ENCODE data around the gene PAM16.

PAM16 gene

DNA sequence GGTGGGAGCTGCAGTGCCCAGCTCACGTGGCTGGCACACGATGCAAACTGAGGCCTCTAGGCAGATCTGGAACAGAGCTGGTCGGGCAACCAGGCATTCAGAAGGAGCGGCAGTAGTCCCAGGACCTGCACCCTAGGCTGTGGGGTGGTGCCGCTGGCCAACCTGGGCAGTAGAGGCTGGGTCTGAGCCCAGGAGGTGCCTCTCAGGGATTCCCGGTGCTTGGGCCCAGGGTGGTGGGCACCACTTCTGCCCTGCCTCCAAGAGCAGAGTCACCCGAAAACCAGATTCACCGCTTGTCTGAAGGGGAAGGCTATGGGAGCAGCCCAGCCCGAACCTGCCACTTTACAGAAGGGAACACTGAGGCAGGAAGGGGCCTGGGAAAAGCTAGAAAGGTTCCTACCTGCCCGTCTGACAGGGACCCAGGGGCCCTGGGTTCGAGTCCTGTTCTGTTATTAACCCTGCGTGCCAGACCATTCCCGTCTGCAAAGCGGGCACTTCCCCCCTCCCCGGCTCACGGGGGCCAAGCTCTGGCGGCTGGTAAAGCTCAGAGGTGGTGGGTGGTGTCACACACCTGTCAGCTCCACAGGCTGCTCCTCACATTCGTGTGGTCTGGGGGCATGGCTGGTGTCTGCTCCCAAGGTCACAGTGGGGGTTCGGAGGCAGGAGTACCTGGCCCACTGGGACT is 18.4 kb downstream of the PAM16 start:
- no peak for DNase-seq

DNA sequence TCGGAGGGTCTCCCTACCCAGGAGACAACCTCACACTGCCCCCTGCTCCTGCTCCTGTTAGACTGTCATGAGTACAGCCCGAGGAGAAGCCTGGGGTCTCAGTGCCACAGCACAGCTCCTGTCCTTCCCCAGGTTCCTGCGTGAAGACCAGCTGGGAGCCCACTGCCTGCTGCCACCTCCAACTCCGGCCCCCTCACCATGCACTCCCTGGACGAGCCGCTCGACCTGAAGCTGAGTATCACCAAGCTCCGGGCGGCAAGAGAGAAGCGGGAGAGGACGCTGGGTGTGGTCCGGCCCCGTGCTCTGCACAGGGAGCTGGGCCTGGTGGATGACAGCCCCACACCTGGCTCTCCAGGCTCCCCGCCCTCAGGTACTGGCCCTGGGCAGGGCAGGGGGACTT is 19.0 kb downstream of the PAM16 start:
- DNase-seq, result no peak

DNA sequence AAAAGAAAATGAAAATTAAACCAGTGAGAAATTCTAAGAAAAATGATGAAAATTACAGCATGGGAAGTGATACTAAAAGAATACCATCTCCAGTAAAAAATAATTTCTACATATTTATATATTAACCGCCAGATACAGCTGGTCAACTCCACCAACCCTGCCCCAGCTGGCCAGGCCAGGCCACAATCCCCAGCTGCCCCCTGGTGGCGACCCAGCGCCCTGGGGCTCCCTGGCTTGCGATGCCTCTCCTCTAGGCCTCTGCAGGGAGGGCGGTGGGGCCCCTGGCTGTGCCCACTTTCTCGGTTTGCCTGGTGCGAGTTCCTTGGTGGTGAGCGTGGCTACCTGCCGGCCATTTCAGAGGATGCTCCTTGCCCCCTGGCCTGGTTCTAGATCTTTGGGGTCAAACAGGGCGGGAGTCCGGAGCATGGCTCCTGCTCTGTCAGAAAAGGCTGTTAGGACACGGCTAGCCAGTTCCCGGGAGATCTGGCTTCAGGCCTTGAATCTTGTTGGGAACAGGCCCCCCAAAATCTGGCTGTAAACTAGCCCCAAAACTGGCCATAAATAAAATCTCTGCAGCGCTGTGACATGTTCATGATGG is 20.7 kb downstream of the PAM16 start:
- no peak for DNase-seq

DNA sequence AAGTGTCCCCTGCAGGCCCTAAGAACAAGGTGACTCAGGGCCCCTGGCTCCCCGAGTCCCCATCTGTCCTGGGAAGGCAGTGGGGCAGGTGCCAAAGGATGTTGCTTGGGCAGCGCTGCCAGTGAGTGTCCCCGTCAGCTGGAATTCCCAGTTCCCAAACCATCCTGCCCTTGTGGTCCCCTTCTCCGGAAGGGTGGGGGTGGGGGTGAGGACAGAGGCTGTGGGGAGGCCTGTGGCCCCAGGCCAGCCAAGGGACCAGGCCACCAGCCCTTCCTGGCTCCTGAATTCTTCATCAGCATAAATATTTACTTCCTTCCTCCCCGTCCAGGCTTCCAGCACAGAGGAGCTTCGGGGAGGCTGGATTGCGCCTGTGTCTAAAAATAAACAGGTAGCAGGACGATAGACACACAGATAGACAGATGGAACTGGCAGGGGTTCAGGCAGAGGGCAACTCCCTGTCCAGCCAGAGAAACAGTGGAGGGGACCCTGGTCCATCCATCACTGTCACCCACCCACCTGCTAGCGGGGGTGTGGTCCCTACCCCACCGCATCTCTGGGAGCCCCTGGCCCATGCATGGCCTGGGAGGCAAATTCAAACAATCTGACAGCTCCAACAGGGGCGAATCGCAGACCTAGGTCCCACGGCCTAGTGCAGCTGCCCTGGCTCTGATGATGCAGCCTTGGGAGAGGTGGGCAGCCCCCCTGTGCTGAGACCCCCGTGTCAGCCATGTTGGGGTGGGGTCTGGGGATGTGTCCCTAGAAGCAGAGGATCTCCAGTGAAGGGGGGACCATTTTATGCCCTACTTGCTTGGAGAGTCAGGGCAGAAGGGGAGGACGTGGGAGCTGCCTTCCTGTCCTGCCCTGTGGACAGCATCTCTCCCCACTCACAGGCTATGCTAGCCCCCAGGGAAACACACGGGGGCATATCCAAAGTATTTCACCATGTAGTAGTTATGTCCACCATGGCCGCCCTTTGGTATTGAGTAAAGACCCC is 22.0 kb downstream of the PAM16 start:
- DNase-seq, result no peak

DNA sequence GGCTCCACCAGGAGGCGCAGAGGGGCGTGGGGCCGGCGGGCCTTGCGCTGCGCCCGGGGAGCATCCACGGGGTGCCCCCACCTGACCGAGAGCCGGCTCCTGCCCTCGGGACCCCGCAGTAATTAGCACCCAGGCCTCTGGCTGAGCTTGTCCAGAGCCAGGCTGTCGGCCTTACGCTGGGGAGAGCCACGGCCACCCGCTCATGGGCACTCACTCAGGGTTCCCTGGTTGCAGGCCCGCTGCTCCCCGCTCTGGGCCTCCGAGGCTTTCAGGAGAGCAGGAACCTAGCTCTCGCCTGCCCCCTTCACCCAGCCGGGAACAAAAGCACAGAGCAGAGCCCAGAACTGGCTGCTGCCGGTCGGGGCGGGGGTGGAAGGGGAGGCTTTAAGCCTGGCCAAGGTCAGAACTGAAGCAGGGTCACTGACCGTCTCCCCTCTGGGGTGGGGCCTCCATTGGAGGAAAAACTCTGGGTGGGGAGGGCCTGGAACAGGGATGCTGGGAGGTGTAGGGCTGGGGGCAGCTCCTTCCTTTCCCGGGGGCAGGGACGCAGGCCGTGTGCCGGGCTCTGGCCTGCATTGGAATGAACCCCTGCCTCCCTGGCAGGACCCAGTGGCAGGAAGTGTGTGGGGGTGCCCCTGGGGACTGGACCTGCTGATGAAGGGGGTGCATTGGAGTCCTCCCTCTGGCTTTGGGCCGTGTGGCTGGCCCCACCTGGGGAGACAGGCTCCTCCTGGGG is 22.9 kb downstream of the PAM16 start:
- peak; percentile 37 to 64 for DNase-seq

DNA sequence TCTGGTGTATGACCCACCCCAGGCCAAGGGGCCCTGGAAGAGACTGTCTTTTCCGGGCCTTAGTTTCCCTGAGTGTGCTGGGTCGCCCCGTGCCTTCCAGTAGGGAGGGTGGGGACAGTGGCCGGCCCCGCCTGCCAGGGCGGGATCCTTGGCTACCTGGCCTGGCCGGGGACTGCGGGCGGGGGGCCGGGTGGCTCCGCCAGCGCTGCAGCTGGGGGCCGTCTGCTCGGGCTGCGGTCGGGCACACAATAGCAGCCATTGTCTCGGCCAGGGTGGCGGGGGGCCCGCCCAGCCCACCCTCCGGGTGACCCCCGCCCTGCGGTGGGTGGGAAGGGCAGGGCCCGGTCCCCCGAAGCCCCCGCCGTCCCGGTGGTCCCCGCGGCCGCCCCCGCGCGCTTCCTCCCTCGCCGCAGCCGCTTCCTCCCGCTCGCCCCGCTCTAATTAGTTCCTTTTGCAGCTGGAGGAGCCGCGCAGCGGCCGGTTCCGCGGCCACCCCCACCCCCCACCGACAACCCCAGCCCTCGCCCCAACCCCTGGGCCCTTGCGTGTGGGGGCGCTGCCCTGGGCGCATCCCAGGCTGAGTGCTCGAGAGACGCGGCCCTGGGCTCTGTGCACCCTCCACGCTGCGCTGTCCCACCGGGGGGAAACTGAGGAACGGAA is 23.6 kb downstream of the PAM16 start:
- DNase-seq, result no peak

DNA sequence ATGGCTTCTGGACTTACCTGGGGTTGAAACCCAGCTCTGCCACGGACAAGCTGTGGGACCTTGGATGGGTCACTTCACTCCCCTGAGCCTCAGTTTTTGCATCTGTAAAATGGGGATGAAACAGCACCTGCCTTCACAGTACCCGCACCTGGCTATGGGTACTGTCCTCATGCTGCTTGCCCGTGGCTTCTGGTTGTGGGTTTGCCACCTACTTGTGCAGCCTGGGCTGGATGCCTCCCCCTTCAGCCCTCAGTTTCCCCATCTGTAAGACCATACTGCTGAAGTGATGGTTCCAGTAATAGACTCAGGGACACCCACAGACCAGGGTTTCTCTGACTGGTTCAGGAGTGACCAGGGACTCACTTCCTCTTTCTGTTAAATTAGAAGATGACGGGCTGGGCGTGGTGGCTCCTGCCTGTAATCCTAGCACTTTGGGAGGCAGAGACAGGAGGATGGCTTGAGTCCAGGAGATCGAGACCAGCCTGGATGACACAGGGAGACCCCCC is 25.8 kb downstream of the PAM16 start:
- no peak for DNase-seq

DNA sequence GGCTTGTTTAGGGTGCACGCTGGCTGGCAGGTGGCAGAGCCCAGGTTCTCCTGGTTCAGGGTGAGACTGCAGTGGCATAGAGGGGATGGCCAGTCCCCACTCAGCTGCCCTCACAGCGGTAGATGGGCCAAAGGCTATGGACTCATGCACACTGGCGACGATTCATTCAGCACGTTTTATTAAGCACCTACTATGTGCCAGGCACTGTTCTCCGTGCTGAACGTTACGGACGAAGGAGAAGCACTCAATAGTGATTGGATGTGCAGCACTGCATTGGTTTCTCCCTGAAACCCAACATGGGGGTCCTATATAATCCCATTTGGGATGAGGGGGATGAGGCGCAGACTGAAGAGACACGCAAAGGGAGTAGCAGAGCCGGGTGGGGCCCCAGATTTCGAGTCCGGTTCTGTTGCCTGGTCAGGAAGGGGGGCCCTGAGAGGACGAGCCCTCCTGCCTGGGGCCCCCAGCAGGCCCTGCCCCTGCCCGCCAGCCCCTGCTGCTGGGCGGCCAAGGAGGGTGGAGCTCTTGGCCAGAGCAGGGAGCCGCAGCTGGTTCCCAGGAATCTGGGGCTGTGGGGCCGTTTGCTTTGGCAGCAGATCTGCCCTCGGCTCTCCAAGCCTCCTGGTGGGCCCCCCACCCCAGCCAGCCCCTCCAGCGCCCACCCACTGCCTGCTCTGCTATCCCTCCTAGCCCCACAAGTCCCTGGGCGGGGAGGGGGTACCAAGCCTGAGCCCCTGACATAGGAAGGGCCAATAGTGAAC is 26.4 kb downstream of the PAM16 start:
- no peak for DNase-seq

DNA sequence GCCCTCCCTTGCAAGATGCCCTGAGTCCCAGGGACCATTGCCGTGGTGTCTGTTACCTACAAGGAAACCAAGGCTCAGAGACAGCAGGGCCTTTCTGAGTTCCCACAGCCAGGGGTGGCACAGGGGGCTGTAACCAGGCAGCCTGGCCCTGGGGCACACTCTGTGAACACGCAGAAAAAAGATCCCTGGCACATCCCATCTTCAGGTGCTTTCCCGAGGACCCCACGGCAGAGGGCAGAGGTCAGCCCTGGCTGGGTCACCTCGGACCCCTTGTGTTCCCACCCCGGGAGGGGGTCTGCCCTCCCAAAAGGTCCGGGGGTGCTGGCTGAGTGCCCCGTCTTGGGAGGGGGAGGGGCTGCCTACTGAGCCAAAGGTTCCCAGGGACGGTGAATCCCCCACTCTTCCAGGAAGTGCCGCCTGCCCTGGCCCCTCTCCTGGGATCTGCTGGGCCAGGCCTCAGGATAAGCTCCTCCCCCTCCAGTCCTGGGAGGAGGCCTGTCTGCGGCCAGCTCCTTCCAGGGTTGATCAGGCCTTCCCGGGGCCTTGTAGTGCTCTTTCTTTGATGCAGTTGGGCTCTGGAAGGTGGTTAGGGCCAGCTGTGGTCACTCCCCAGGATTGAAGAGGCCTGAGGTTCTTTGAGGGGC is 27.2 kb downstream of the PAM16 start:
- DNase-seq, result no peak

DNA sequence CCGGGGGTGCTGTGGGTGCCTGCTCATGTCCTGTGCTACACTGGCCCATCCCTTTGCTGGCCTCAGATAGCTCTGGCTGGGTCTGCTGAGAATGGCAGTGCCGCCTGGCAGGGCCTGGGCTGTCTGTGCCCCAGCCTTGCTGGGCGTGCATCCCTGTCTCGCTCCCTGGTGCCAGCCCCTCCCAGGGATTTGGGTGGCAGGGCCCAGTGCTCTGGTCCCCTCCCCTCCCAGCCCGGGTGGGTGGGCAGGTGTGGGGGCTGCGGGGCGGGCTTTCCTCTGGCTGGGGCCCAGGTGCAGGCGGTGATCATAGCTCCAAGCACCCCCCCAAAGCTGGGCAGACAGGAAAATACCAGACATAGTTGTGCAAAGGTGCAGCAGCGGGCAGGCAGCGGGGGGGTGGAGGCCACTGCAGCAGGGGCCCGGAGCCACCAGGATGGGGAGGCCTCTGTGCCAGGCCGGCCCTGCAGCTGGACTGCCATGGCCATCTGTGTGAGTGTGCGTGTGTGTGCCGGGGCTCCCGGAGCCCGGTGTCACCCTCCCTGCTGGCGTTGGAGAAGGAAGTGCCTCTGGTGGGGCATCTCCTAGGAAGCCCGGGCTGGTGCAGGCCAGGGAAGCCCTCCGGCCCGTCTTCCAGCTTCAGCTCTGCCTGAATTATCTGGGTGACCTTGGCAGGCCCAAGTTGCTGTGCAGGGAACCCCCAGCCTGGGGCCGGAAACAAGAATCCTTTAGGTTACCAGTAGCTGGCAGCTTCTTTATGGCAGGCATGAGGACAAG is 27.9 kb downstream of the PAM16 start:
- no peak for DNase-seq

DNA sequence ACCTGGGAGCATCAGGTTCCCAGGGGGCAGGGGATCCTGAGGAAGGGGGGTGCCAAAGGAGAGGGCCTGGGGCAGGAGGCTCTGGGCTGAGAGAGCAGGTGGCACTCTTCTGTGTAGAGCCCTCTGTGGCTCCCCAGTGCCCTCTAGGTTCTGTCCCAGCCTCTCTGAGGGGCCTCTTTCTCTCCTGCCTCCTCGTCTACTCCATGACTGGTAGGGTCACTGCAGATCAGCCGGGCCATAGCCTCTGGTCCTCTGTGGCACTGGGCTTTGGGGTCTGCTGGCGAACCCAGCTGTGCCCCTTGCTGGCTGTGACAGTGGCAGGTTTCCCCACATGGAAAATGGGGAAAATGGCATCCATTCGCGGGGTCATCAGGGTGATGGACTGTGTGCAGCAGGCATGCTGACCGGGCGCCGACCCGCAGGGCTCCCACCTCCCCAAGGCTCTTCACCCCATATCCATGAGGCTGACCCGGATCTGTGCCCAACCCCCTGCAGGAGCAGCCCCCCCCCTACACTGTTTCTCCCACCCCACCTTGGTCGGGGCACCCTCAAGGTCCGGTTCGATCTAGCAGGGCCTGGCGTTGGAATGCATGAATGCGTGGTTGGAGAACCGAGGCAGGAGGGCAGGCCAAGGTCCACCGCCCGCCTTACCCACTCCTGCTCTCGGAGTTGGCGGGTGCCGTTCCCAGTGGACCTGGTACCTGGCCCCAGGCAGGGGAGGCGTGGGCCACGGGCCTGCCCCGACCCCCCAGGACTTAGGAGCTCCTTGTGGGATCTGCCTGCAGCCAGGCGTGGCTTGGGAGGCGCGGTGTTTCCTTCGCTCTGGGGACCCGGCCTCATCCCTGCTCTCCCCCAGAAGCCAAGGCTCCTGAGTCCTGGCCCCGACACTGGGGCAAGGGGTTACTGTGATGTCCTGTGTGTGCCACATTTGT is 28.7 kb downstream of the PAM16 start:
- DNase-seq, result no peak

DNA sequence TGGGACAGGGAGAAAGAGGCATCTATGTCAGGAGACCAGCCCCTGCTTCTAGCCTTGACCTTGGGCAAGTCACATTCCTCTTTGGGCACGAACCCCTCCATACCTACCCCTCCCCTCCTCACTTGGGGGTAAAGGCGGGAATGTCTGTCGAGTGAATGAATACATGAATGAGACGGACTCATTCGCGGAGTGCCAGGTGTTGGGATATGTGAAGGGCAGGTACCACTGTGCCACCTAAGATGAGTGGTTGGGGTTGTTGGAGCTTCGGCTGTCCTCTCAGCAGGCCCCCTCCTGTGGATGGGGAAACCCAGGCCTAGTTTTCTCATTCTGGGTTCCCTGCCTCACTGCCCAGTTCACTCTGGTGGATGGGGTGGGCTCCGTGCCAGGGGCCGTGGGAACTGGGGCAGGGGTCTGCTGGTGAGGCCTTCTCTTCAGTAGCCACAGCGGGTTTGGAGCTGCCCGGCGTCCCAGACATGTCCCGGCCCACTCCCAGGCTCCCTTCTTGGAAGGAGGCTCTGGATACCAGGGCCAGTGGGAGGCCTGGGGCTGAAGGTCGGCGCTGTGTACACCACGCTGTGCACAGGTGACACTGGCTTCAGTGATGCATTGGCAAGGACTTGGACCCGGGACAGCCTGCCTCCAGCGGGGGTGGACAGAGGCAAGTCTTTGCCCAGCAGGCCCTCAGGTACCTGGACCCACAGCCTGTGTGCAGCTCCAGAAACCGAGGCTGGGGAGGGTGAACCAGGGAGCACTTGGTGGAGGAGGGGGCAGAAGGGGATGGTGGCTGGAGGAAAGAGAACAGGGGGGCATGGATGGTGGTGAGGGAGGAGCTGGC is 29.6 kb downstream of the PAM16 start:
- DNase-seq, result no peak

DNA sequence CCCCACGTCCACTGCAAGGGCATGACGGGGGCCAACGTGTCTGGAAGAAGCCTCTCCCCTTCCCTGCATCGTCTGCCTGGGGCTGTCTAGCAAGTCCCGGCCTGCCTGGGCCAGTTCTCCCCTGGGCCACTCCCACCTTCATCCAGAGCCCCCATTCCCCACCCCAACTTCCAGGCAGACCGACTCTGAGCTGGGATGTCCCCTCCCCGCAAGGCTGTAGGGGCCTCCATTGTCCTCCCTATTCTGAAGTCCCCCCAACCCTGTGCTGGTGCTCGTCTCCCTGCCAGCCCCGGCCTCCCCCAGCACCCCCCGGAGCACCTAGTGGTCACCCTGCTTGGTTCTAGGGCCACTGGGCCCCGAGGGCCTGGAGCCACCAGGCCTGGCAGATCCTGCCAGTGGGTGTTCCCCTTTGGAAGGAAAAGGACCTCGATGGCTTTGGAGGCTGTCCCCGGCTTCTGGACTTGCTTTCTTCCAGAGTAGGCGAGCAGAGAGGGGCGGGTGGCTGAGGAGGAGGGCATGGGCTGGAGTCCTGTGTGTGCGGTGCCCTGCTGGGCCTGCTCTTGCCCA is 30.5 kb downstream of the PAM16 start:
- DNase-seq, result no peak

DNA sequence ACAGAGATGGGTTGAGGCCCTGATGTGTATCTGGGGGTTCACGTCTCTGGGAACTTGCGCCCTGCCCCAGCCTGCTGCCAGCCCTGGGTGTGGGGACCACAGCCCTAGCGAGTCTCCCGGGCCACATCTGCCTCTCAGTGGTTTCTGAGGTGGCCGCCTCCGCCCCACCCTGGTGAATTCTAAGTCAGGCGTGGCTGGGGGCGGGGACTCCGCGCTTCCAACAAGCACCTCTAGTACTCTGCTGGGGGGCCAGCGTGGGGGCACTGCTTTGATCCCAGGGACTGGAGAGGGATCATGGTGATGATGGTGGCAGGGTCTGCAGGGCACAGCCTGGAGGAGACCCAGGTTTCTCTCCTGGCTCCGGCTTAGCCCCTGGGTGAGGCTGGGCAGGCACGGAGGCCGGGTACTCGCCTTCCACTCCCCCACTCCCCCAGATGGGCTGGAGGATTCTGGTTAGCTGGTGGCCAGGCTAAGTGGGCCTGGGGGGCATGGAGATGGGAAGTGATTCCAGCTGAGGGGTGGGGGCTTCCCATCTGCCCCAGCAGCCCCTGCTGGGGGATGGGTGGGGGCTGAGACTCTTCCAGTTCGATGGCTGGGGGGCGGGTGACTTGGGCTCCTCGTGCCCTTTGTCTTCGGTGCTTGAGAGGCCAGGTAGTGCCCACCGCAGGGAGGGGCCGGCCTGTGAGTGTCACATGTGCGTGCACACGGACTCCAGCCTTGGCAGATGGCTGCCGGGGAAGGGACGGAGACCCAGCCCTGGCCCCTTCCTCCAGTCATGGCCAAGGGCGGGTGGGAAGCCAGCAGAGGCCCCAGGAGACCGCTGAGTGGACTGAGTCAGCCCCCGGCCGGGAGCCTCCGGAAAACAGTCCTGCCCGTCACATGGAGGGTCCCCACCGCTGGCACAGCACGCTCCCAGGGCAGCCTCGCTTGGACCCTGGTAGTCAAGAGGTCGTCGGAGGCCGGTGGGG is 31.4 kb downstream of the PAM16 start:
- DNase-seq, result no peak

DNA sequence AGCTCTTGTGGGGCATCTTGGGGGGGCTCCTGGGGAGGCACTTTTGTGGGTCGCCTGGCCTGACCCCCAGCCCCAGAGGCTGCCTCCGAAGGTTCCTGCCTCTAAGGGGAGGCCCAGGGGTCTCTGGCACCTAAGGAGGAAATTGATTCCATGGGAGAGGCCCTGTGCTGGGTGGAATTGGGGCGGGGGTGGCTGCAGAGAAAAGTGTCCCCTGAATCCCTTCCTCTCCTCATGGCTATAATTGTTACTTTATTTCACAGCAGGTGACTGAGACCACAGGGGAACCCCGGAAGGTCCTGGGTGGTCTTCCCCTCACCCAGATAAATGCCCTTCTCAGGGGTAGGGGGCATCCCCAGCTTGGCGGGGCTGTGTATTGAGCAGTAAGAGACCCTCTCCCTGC is 32.2 kb downstream of the PAM16 start:
- no peak for DNase-seq

DNA sequence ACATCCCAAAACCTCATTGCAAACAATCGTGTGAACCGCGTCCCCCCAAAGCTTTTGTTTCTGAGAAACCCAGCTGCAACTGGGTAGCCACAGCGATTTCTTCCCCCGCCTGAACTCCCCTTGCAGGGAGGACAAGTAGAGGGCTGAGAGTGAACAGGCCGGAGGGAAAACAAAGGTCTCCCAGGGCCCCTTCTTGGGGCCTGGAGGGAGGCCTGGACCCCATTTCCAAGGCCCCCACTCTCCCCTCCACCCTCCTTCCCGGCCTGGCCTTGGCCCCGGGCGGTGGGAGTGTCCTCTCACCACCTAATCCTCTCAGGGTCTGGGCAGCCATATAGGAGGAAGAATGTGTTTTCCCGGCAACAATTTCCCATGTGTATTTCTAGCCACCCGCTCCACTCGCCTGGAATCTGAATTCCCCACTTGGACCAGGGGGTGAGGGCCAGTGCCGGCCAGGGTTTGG is 32.6 kb downstream of the PAM16 start:
- no peak for DNase-seq

All from cerebellar nuclear complex (tissue), 1 donor.